ENCODE data around the gene FBXL16. TPM values are rescaled to one million over a fixed set of nuclear protein-coding genes. Genes with fewer than 3 reads are reported as not detected.

Gene FBXL16
- total and polyA plus RNA-seq, 3 experiments from 2014 or later = 7.6 to 16.9 (median 11.1) TPM

GRCh38 chr16:648071-648780 is 57.4 kb downstream of the FBXL16 start:
- POLR2A ChIA-PET = interaction anchor here (0.6 to 1.0 kb wide), 3 partner anchors 10 to 52 kb away, joined by 3 to 4 read pairs (median 3); partner anchors contain the start of gene METTL26
- H3K9me3 Mint-ChIP-seq = no peaks in the 10 kb centered on the region

GRCh38 chr16:647173-647902 is 58.3 kb downstream of the FBXL16 start:
- ChIA-PET POLR2A (interaction anchor here (1.0 kb wide), 1 partner anchor 11 kb away, joined by 3 read pairs; the partner anchor contains the start of gene METTL26), CTCF (interaction anchor here (0.8 to 1.3 kb wide), 2 partner anchors 9 to 11 kb away, joined by 3 to 7 read pairs; partner anchors contain the start of gene METTL26)
- no peak for DNase-seq
- Histone ChIP-seq H3K27me3 (ENCODE audit: insufficient read depth, low read length, poor library complexity, severe bottlenecking) (no peaks in the 10 kb centered on the region), H3K4me3 (ENCODE audit: low read length) (no peak overlapping the region), H3K9me3 (ENCODE audit: low read length) (no peaks in the 10 kb centered on the region), H3K36me3 (ENCODE audit: insufficient read depth, low read length) (no peaks in the 10 kb centered on the region), H3K4me1 (ENCODE audit: insufficient read depth, low read length) (peaks cover 22% of the 10 kb centered on the region), H3K27ac (ENCODE audit: low read depth, low read length) (no peak overlapping the region)
- H3K4me3 Mint-ChIP-seq = peak overlapping the region in 2 of 7 donors; percentile 12 to 42
- H3K4me1 Mint-ChIP-seq = peaks cover 0 to 29% (median 13%) of the 10 kb centered on the region in 3 donors
- no peaks in the 10 kb centered on the region for H3K36me3 Mint-ChIP-seq
- peak overlapping the region in 1 of 8 donors; percentile 83 for H3K27ac Mint-ChIP-seq
- H3K27me3 Mint-ChIP-seq = no peaks in the 10 kb centered on the region
- H3K9me3 Mint-ChIP-seq = no peaks in the 10 kb centered on the region

More at GRCh38 chr16:648071-648780, 57.4 kb downstream of the FBXL16 start:
- Mint-ChIP-seq H3K27me3 (no peaks in the 10 kb centered on the region), H3K36me3 (no peaks in the 10 kb centered on the region), H3K4me1 (peaks cover 0 to 21% (median 11%) of the 10 kb centered on the region in 3 donors), H3K27ac (peak overlapping the region; percentile 59 to 93 (median 84)), H3K4me3 (peak overlapping the region; percentile 48 to 87 (median 77))
- Histone ChIP-seq H3K4me3 (ENCODE audit: low read length) (peak overlapping the region; percentile 66), H3K36me3 (ENCODE audit: insufficient read depth, low read length) (no peaks in the 10 kb centered on the region), H3K4me1 (ENCODE audit: insufficient read depth, low read length) (peaks cover 14% of the 10 kb centered on the region), H3K9me3 (ENCODE audit: low read length) (no peaks in the 10 kb centered on the region), H3K27ac (ENCODE audit: low read depth, low read length) (peak overlapping the region; percentile 58), H3K27me3 (ENCODE audit: insufficient read depth, low read length, poor library complexity, severe bottlenecking) (no peaks in the 10 kb centered on the region)
- CTCF ChIA-PET = interaction anchor here (0.8 to 1.3 kb wide), 2 partner anchors 10 to 12 kb away, joined by 3 to 7 read pairs; partner anchors contain the start of gene METTL26
- peak in 1 of 5 donors; percentile 27 for DNase-seq

GRCh38 chr16:646679-647172 is 58.9 kb downstream of the FBXL16 start:
- no peak for DNase-seq
- no peaks in the 10 kb centered on the region for H3K9me3 Mint-ChIP-seq
- Histone ChIP-seq H3K9me3 (ENCODE audit: low read length) (no peaks in the 10 kb centered on the region), H3K27ac (ENCODE audit: low read depth, low read length) (no peak overlapping the region), H3K4me3 (ENCODE audit: low read length) (no peak overlapping the region), H3K4me1 (ENCODE audit: insufficient read depth, low read length) (peaks cover 22% of the 10 kb centered on the region), H3K36me3 (ENCODE audit: insufficient read depth, low read length) (no peaks in the 10 kb centered on the region), H3K27me3 (ENCODE audit: insufficient read depth, low read length, poor library complexity, severe bottlenecking) (no peaks in the 10 kb centered on the region)
- peaks cover 0 to 29% (median 13%) of the 10 kb centered on the region in 3 donors for H3K4me1 Mint-ChIP-seq
- H3K4me3 Mint-ChIP-seq = peak overlapping the region in 2 of 7 donors; percentile 12 to 42
- CTCF ChIA-PET = no interaction called here
- no peaks in the 10 kb centered on the region for H3K36me3 Mint-ChIP-seq
- no peaks in the 10 kb centered on the region for H3K27me3 Mint-ChIP-seq
- POLR2A ChIA-PET = no interaction called here
- peak overlapping the region in 2 of 8 donors; percentile 45 to 83 for H3K27ac Mint-ChIP-seq

GRCh38 chr16:645852-646678 is 59.5 kb downstream of the FBXL16 start:
- no peak overlapping the region for H3K27ac Mint-ChIP-seq
- POLR2A ChIA-PET = no interaction called here

GRCh38 chr16:644556-644955 is 61.0 kb downstream of the FBXL16 start:
- no peaks in the 10 kb centered on the region for H3K36me3 Mint-ChIP-seq
- H3K27ac Mint-ChIP-seq = peak overlapping the region in 2 of 8 donors; percentile 33 to 43
- no peaks in the 10 kb centered on the region for H3K27me3 Mint-ChIP-seq
- no peak for DNase-seq
- no peak overlapping the region for H3K27ac ChIP-seq (ENCODE audit: low read depth, low read length)
- no peaks in the 10 kb centered on the region for H3K27me3 ChIP-seq (ENCODE audit: insufficient read depth, low read length, poor library complexity, severe bottlenecking)
- H3K9me3 ChIP-seq (ENCODE audit: low read length) = no peaks in the 10 kb centered on the region
- ChIA-PET CTCF (no interaction called here), POLR2A (no interaction called here)
- H3K36me3 ChIP-seq (ENCODE audit: insufficient read depth, low read length) = no peaks in the 10 kb centered on the region
- no peak overlapping the region for H3K4me3 ChIP-seq (ENCODE audit: low read length)
- H3K9me3 Mint-ChIP-seq = no peaks in the 10 kb centered on the region
- H3K4me1 Mint-ChIP-seq = peaks cover 0 to 23% (median 13%) of the 10 kb centered on the region in 3 donors
- peaks cover 28% of the 10 kb centered on the region for H3K4me1 ChIP-seq (ENCODE audit: insufficient read depth, low read length)
- peak overlapping the region in 3 of 7 donors; percentile 24 to 82 (median 72) for H3K4me3 Mint-ChIP-seq

More at GRCh38 chr16:645852-646678, 59.5 kb downstream of the FBXL16 start:
- Histone ChIP-seq H3K4me1 (ENCODE audit: insufficient read depth, low read length) (peaks cover 27% of the 10 kb centered on the region), H3K9me3 (ENCODE audit: low read length) (no peaks in the 10 kb centered on the region), H3K27ac (ENCODE audit: low read depth, low read length) (no peak overlapping the region), H3K36me3 (ENCODE audit: insufficient read depth, low read length) (no peaks in the 10 kb centered on the region), H3K4me3 (ENCODE audit: low read length) (no peak overlapping the region), H3K27me3 (ENCODE audit: insufficient read depth, low read length, poor library complexity, severe bottlenecking) (no peaks in the 10 kb centered on the region)
- Mint-ChIP-seq H3K36me3 (no peaks in the 10 kb centered on the region), H3K9me3 (no peaks in the 10 kb centered on the region), H3K27me3 (no peaks in the 10 kb centered on the region), H3K4me1 (peaks cover 0 to 29% (median 13%) of the 10 kb centered on the region in 3 donors), H3K4me3 (peak overlapping the region in 1 of 7 donors; percentile 82)
- no peak for DNase-seq
- CTCF ChIA-PET = no interaction called here

- Histone ChIP-seq H3K4me3 (ENCODE audit: low read length) (no peak overlapping the region), H3K27ac (ENCODE audit: low read depth, low read length) (peak overlapping the region; percentile 47), H3K36me3 (ENCODE audit: insufficient read depth, low read length) (no peaks in the 10 kb centered on the region), H3K27me3 (ENCODE audit: insufficient read depth, low read length, poor library complexity, severe bottlenecking) (no peaks in the 10 kb centered on the region), H3K9me3 (ENCODE audit: low read length) (no peaks in the 10 kb centered on the region), H3K4me1 (ENCODE audit: insufficient read depth, low read length) (peaks cover 20% of the 10 kb centered on the region)
- no peak for DNase-seq
- Mint-ChIP-seq H3K36me3 (no peaks in the 10 kb centered on the region), H3K27ac (peak overlapping the region in 1 of 8 donors; percentile 69), H3K9me3 (no peaks in the 10 kb centered on the region), H3K4me1 (peaks cover 0 to 18% (median 10%) of the 10 kb centered on the region in 3 donors), H3K27me3 (no peaks in the 10 kb centered on the region), H3K4me3 (peak overlapping the region; percentile 59 to 90 (median 72))
- POLR2A ChIA-PET = no interaction called here
- CTCF ChIA-PET = no interaction called here
Observed at GRCh38 chr16:643050-643368, 62.6 kb downstream of the FBXL16 start.

Data from CD8-positive, alpha-beta memory T cell (primary cell).